ENCODE results near the gene PPP3CA. TPM values are rescaled to one million over a fixed set of nuclear protein-coding genes. Genes with fewer than 3 reads are reported as not detected.

Gene PPP3CA
- total RNA-seq, 1 experiment from 2014 or later: 133 TPM

GRCh38 chr4:101285985-101286384 lies 61.3 kb downstream of the PPP3CA start:
- Histone ChIP-seq H3K9ac (ENCODE audit: low read length) (no peak overlapping the region), H3K9me2 (ENCODE audit: insufficient read depth) (no peaks in the 10 kb centered on the region), H2AFZ (ENCODE audit: low read depth, low read length, poor library complexity, severe bottlenecking) (no peak overlapping the region), H3K79me2 (ENCODE audit: insufficient read depth, low read length) (peaks cover 78% of the 10 kb centered on the region), H3K4me2 (ENCODE audit: low read length) (peak overlapping the region; percentile 31), H3K36me3 (ENCODE audit: control insufficient read depth in 1 of 2, insufficient read depth in 2 of 2, low read length in 2 of 2) (no peaks in the 10 kb centered on the region), H3K9me3 (ENCODE audit: control insufficient read depth in 1 of 2, insufficient read depth in 1 of 2, low read depth in 1 of 2, low read length in 2 of 2) (no peaks in the 10 kb centered on the region), H3K4me3 (replicated peaks in 1 of 2; ENCODE audit: low read depth in 1 of 2, low read length in 2 of 2) (no peak overlapping the region), H4K20me1 (ENCODE audit: insufficient read depth) (no peaks in the 10 kb centered on the region), H3K4me1 (ENCODE audit: control insufficient read depth in 1 of 2, insufficient read depth in 2 of 2, low read length in 2 of 2) (peaks cover 9 to 15% of the 10 kb centered on the region in 2 experiments; a peak in 3 of 4 replicates), H3K27me3 (ENCODE audit: insufficient read depth, low read length) (no peaks in the 10 kb centered on the region), H3K27ac (ENCODE audit: low read depth, low read length) (no peak overlapping the region)
- BruUV-seq (replicated peaks): no TSS peak
- ChIA-PET RAD21 (ENCODE audit: low non-redundant PET in 1 of 2, low total read pairs in 2 of 2, uncharacterized antibody in 2 of 2, unreplicated experiment in 2 of 2) (interaction anchor here in 1 of 2 experiments (0.6 kb wide), 1 partner anchor 26 kb away, joined by 3 read pairs; no protein-coding TSS in a partner anchor), POLR2A (no interaction called here), CTCF (no interaction called here)
- no peak for TF ChIP-seq EZH2 (IDR thresholded peaks at IDR 0.05)
- no peak for TF ChIP-seq ATF3 (IDR thresholded peaks at IDR 0.05)
- TF ChIP-seq ELF1 (IDR thresholded peaks at IDR 0.05; ENCODE audit: borderline replicate concordance, low read depth): no peak
- no peak for TF ChIP-seq ZFX (IDR thresholded peaks at IDR 0.05)
- DNase-seq (ENCODE audit: low read depth, low spot score) (no peak), ATAC-seq (peak; percentile 32; the same call in 1 of the 2 replicates)
- intact Hi-C loops (cut with micrococcal nuclease): no loop called here

DNA sequence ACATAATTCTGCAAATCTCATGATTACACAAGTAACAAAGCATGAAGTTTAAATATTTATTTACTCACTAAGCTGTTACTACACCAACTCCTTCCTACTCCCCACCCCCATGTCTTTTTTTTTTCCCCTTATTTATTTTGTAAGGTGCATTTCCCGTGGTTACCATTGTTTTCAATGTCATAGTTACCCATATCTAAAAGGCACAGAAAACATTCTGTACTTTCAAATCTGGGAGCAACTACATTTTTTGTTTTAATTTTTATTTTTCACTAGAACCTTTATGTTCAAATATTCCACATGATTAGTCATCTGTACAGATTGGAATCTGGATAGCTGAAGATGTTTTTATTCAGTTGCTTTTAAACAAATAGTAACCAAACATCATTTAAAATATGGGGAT lies 62.8 kb downstream of the PPP3CA start:
- Histone ChIP-seq H3K4me2 (ENCODE audit: low read length) (no peak overlapping the region), H3K9me2 (ENCODE audit: insufficient read depth) (no peaks in the 10 kb centered on the region), H3K4me3 (replicated peaks in 1 of 2; ENCODE audit: low read depth in 1 of 2, low read length in 2 of 2) (no peak overlapping the region), H3K9ac (ENCODE audit: low read length) (no peak overlapping the region), H3K27ac (ENCODE audit: low read depth, low read length) (no peak overlapping the region), H3K4me1 (ENCODE audit: control insufficient read depth in 1 of 2, insufficient read depth in 2 of 2, low read length in 2 of 2) (peaks cover 11 to 16% of the 10 kb centered on the region in 2 experiments; a peak in 3 of 4 replicates), H3K27me3 (ENCODE audit: insufficient read depth, low read length) (no peaks in the 10 kb centered on the region), H3K36me3 (ENCODE audit: control insufficient read depth in 1 of 2, insufficient read depth in 2 of 2, low read length in 2 of 2) (no peaks in the 10 kb centered on the region), H2AFZ (ENCODE audit: low read depth, low read length, poor library complexity, severe bottlenecking) (no peak overlapping the region), H4K20me1 (ENCODE audit: insufficient read depth) (no peaks in the 10 kb centered on the region), H3K9me3 (ENCODE audit: control insufficient read depth in 1 of 2, insufficient read depth in 1 of 2, low read depth in 1 of 2, low read length in 2 of 2) (no peaks in the 10 kb centered on the region), H3K79me2 (ENCODE audit: insufficient read depth, low read length) (peaks cover 70% of the 10 kb centered on the region)
- intact Hi-C loops (cut with micrococcal nuclease): no loop called here
- DNase-seq (ENCODE audit: low read depth, low spot score) (no peak), ATAC-seq (no peak)
- POLR2A ChIA-PET: no interaction called here
- no TSS peak for BruUV-seq (replicated peaks)
- CTCF ChIA-PET: no interaction called here
- RAD21 ChIA-PET (ENCODE audit: low non-redundant PET in 1 of 2, low total read pairs in 2 of 2, uncharacterized antibody in 2 of 2, unreplicated experiment in 2 of 2): no interaction called here
- TF ChIP-seq SP1 (IDR thresholded peaks at IDR 0.05; ENCODE audit: low read depth): no peak
- TF ChIP-seq, protein P1, sequence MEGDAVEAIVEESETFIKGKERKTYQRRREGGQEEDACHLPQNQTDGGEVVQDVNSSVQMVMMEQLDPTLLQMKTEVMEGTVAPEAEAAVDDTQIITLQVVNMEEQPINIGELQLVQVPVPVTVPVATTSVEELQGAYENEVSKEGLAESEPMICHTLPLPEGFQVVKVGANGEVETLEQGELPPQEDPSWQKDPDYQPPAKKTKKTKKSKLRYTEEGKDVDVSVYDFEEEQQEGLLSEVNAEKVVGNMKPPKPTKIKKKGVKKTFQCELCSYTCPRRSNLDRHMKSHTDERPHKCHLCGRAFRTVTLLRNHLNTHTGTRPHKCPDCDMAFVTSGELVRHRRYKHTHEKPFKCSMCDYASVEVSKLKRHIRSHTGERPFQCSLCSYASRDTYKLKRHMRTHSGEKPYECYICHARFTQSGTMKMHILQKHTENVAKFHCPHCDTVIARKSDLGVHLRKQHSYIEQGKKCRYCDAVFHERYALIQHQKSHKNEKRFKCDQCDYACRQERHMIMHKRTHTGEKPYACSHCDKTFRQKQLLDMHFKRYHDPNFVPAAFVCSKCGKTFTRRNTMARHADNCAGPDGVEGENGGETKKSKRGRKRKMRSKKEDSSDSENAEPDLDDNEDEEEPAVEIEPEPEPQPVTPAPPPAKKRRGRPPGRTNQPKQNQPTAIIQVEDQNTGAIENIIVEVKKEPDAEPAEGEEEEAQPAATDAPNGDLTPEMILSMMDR (IDR thresholded peaks at IDR 0.05 in 2 of 3, conservative IDR thresholded peaks at IDR 0.05 in 1 of 3; ENCODE audit: borderline replicate concordance in 1 of 3, insufficient read depth in 1 of 3, low read depth in 2 of 3, low read length in 2 of 3): no peak
- TF ChIP-seq REST (IDR thresholded peaks at IDR 0.05; ENCODE audit: low read depth): no peak
- no peak for TF ChIP-seq ELF1 (IDR thresholded peaks at IDR 0.05; ENCODE audit: borderline replicate concordance, low read depth)
- TF ChIP-seq TCF7L2 (IDR thresholded peaks at IDR 0.05; ENCODE audit: borderline replicate concordance, extremely low read depth, insufficient read depth, insufficient read length): no peak
- TF ChIP-seq, protein P2, sequence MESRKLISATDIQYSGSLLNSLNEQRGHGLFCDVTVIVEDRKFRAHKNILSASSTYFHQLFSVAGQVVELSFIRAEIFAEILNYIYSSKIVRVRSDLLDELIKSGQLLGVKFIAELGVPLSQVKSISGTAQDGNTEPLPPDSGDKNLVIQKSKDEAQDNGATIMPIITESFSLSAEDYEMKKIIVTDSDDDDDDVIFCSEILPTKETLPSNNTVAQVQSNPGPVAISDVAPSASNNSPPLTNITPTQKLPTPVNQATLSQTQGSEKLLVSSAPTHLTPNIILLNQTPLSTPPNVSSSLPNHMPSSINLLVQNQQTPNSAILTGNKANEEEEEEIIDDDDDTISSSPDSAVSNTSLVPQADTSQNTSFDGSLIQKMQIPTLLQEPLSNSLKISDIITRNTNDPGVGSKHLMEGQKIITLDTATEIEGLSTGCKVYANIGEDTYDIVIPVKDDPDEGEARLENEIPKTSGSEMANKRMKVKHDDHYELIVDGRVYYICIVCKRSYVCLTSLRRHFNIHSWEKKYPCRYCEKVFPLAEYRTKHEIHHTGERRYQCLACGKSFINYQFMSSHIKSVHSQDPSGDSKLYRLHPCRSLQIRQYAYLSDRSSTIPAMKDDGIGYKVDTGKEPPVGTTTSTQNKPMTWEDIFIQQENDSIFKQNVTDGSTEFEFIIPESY (IDR thresholded peaks at IDR 0.05; ENCODE audit: extremely low read depth, insufficient replicate concordance, low read length): no peak
- TF ChIP-seq CBX3 (IDR thresholded peaks at IDR 0.05; ENCODE audit: low read depth): no peak
- no peak for TF ChIP-seq ZNF274 (IDR thresholded peaks at IDR 0.05; ENCODE audit: low read depth, low read length)
- TF ChIP-seq CEBPB (IDR thresholded peaks at IDR 0.05; ENCODE audit: low read depth): no peak
- TF ChIP-seq POLR2A (IDR thresholded peaks at IDR 0.05; ENCODE audit: borderline replicate concordance, extremely low read depth, insufficient read depth, insufficient read length): no peak

Measured in HCT116 (cell line).